AG10803 (cell line): ENCODE results near the gene CDH23.

Experiments
- DNase-seq: peaks from one replicate; pipeline ENCODE4 v3.0.0; 2010; ENCODE audit warnings: low read depth
- H3K4me3 ChIP-seq: 2 replicates; pipeline ENCODE4 v1.5.1; 2011; ENCODE audit warnings: mild to moderate bottlenecking, low read length, control low read depth
- CTCF ChIP-seq: conservative IDR thresholded peaks from 2 replicates; pipeline ENCODE4 v1.5.1; 2011; ENCODE audit warnings: mild to moderate bottlenecking, low read length, control low read depth, inconsistent platforms

CDH23 gene

GRCh38 chr10:71743089-71743838 is 346.5 kb downstream of the CDH23 start:
- no peak overlapping the region for H3K4me3 ChIP-seq
- DNase-seq = no peak
- no peak for TF ChIP-seq CTCF

- TF ChIP-seq CTCF = no peak
- no peak for DNase-seq
- H3K4me3 ChIP-seq = no peak overlapping the region
These were observed 347.1 kb downstream of the CDH23 start for GRCh38 chr10:71743866-71744265.

- DNase-seq = no peak
- TF ChIP-seq CTCF = no peak
- H3K4me3 ChIP-seq = no peak overlapping the region
These were observed 348.4 kb downstream of the CDH23 start for GRCh38 chr10:71744897-71745663.

GRCh38 chr10:71745664-71746250 is 349.0 kb downstream of the CDH23 start:
- TF ChIP-seq CTCF = no peak
- no peak overlapping the region for H3K4me3 ChIP-seq
- DNase-seq = no peak

GRCh38 chr10:71746344-71747037 is 349.8 kb downstream of the CDH23 start:
- no peak for DNase-seq
- no peak overlapping the region for H3K4me3 ChIP-seq
- 0 out of 2 replicates have a peak, but pooled peaks have one; percentile 5 for TF ChIP-seq CTCF

- no peak overlapping the region for H3K4me3 ChIP-seq
- no peak for TF ChIP-seq CTCF
- no peak for DNase-seq
These were observed 350.4 kb downstream of the CDH23 start for GRCh38 chr10:71747039-71747531.
